Activated effector memory CD4-positive, alpha-beta T cell treated with anti-CD3 and anti-CD28 coated beads, Interleukin-2, amount 50 U/mL, for 16 hours (primary cell): ENCODE results near the gene ARMC6.

Source experiments
- DNase-seq: peaks from one replicate; pipeline ENCODE4 v3.0.0-alpha.2; 2020

ARMC6 gene

DNA sequence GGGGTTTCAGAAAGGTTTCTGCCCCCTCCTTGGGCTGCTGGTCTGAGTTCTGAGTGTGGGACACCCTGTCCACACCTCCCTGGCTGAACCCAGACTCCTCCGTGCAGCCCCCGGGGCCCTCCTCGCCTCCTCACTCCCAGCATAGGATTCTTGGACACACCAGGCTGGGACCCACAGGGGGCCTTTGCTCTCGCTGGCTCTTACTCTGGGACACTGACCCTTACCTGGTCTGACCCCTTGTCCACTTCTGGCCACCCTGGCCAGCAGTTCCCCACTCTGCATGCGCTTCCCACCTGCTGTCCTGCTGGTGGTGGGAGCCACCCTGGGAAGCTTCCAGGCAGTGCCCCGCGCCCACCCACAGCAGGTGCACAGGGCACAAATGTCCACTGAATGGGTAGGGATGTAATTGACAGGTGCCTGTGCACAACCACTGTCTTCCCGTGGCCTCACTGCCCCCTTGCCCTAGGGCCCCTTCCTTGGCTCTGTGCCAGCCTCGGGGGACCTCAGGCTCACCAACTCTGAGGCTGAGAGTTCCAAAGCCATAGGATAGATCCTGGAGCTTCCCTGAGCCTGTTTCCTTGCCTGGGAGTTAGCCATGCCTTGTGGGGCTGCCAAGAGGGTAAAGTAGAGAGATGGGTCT lies 23.4 kb downstream of the ARMC6 start:
- DNase-seq, result no peak

GRCh38 chr19:19057317-19057716 lies 23.9 kb downstream of the ARMC6 start:
- no peak for DNase-seq

- no peak for DNase-seq
These were observed 24.3 kb downstream of the ARMC6 start for GRCh38 chr19:19057720-19058119.

DNA sequence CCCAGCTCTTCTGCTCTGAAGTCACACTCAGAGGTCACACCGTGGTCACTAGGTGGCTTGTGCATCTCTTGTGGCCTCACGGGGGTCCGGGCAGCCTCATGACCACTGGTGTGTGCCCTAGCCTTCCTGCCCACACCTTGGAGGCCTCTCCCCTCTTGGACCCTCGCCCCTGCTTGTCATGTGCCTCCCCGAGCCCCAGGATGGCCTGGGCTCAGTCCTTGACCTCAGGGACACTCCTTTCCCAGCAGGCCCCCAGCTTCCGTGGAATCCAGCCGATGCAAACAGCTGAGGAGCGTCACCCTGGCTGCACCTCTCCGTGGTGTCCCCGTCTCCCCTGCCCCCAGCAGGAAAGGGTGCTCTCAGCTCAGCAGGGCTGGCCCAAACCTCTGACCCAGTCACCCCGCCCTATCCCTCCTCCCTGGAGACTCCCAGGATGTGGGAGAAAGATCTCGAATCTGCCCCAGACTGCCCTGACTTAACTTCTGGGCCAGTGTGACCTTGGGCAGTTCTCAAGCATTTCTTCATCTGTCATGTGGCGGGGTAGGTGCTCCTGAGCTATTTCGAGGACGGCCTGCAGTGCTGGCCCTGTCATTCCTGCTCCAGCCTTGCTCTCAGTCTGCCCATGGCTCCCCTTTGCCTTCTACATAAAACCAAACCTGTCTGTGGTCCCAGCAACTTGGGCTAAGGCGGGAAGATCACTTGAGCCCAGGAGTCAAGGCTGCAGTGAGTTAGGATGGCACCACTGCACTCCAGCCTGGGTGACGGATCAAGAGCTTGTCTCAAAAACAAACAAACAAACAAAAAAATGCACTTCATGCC lies 25.8 kb downstream of the ARMC6 start:
- DNase-seq, result no peak

DNA sequence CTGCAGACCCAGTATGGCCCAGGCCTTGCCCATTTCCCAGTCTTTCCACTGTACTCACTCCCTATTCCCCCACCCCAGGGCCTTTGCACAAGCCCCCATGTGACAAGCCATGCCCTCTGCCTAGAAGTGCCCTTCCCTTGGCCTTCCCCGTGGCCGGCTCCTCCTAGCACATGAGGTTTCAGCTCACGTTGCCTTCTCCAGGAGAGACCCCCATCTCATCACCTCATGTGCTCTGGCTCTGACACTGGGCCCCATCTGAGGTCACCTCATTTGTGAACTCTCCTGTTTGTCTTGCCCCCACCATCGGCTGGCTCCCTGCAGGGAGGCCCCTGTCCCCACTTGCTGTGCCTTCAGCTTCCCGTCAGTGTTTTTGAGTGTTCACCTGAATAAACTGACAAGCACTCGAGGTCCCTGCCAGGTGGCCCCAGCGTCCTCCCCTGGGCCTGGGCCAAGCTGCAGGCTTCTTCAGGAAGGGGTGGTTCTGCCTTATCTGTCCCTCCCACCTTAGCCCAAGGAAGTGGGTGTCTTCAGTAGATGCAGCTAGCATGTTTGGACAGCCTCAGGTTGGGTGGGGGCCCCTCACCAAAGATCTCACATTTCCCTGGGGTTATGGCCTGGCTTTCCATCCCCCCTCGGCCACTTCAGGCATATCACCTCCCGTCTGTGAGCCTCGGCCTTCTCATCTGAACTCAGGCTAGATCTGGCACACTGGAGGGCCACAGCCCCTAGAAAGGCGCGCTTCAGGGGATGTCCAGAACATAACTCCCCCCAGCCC lies 26.6 kb downstream of the ARMC6 start:
- DNase-seq, result no peak

- no peak for DNase-seq
These were observed 28.1 kb downstream of the ARMC6 start for GRCh38 chr19:19061506-19061905.

DNA sequence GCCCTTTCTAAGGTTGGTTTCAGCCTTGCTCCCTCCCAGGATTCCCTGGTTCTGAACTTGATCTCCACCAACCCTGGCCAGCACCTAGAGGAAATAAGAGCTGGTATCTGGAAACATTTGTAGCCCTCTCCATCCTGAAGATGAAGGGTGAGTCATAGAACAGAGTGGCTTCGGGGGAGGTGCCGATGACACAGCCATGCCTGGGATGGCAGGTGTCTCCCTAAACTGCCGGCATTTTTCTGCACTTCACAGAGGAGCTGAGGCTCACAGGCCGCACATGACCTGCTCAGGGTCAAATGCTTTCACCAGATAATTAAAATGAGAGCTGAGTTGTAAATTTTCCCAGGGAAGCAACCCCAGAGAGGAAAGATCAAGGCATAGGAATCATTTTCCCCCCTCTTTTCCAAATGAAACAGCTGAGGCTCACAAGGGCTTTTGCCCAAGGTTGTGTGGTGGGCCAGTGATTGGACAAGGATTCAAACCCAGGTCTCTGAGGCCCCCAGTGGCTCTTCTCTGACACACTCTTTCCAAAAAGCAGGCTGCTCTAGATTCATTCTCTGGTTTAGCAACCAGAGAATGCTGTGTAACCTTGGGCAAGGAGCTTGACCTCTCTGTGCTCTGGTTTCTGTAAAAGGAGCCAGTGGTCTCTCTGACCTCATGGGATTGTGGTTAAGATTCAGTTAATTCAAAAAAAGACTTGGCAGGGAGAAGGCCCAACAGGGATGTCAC lies 29.2 kb downstream of the ARMC6 start:
- no peak for DNase-seq

DNA sequence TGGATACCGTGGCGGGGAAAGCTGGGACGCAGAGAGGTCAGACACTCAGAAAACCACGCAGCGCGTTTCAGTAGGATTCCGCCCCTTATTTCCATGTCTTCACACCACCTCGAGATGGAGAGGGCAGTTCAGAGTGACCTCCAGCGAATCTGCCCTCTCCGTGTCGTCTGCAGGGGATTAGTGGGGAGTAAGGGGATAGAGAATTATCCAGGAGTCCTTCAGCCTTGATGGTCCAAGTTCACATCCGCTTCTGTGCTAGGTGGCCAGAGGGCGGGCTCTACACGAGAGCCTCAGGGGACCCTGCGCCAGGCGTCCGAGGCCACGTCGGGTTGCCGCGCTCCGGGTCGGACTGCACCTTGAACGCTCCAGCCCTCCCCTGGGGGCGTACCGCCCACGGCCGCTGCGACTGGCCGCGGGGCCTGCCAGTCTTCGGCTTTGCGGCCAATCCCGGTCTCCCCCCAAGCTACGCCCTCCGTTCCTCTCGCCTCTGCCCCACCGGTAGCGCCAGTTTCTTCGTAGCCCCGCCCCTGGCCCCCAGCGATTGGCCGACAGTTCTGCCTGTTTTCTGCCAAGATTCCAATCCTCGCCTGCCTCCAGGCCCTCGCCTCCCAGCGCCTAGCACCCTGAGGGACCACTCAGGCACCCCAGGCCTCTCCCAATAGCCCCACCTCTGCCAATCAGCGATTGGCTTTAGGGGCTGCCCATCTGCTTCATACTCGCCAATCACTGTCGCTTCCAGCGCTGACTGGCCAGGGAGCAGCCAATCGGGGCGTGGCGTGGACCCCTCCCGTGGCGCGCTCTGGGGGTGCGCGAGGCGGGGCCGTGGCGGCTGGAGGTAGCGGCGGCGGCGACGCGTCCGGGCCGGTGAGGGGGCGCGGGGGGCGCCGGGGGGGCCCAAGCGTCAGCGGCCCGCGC lies 30.0 kb downstream of the ARMC6 start, which contains the start of gene SLC25A42:
SLC25A42 (plus strand) TSS at position 812 of the 915 bp plus-strand sequence. CDS start 32,131 bp downstream, outside the sequence.
- peak; percentile 100 for DNase-seq

- no peak for DNase-seq
These were observed 30.8 kb downstream of the ARMC6 start for GRCh38 chr19:19064098-19064722.

DNA sequence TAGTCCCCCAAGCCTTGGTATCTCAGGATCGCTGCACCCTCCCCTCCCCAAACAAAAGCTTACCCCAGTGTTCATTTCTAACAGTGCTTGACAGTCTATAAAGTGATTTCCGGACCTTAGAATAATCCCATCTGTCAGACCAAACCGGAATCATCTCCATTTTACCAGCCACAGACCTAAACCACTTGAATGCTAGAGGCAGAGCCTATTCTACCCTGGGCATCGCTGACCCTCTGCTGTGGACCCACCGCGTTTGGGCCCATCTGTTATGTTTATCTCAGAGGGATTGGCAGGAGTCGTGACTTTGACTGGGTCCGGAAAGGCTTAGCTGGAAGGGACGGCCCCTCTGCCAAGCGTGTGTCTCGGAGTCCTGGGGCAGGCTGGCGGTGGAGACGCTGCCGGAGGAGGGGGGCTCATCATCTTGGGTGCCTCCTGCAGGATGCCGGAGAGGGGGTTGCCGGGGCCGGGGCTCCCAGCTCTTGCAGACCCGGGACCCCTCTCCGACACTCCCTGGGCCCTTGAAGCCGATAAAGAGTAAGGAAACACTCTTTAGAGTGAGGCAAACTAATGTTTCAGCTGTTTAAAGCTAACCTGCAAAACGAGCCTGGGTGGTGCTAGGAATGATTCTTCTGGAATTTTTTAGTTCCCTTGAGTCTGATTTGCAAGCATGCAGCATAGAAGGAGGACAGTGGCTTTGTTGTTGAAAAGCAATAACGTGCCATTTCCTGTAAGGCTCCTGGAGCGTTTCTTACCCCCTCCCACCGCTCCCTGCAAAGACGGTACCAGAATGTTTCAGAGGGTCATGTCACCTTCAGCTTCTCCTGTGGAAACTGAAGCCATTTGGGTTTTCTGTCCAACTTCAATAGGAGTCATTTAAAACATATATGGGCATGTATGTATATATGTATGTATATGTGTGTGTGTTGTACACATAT lies 31.7 kb downstream of the ARMC6 start:
- peak; percentile 74 for DNase-seq

- no peak for DNase-seq
These were observed 34.1 kb downstream of the ARMC6 start for GRCh38 chr19:19067276-19068072.

DNA sequence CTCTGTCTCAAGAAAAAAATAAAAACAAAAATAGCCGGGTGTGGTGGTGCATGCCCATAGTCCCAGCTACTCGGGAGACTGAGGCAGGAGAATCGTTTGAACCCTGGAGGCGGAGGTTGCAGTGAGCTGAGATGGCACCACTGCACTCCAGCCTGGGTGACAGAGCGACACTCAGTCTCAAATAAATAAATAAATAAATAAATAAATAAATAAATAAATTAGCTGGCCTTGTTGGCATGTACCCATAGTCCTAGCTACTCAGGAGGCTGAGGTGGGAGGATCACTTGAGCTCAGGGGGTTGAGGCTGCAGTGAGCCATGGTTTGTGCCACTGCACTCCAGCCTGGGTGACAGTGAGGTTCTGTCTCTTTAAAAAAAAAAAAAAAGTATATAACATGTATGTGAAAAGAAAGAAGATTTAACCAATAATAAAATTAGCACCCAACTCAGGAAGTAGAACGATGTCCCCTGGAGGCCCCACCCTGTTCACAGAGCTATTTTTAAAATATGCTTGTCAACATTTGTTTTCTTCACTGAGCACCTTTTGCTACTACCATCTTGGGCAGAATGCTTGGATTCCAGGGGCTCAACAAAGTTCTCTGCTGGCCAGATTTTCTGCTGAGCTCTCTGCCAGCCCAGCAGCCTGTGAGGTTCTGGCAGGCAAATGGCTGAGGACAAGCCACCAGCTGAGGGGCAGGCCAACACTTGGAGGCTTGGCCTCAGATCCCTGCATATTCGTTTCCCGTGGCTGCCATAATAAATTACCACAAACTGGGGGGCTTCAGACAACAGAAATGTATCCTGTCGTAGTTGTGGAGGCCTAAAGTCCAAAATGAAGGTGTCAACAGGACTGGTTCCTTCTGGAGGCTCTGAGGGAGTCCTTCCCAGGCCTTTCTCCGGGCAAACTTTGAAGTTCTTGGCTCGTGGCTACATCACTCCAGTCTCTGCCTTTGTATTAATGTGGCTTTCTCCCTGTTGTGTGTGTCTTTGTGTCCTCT lies 35.6 kb downstream of the ARMC6 start:
- DNase-seq, result no peak

- DNase-seq, result no peak
These were observed 38.5 kb downstream of the ARMC6 start for GRCh38 chr19:19071897-19072296.

DNA sequence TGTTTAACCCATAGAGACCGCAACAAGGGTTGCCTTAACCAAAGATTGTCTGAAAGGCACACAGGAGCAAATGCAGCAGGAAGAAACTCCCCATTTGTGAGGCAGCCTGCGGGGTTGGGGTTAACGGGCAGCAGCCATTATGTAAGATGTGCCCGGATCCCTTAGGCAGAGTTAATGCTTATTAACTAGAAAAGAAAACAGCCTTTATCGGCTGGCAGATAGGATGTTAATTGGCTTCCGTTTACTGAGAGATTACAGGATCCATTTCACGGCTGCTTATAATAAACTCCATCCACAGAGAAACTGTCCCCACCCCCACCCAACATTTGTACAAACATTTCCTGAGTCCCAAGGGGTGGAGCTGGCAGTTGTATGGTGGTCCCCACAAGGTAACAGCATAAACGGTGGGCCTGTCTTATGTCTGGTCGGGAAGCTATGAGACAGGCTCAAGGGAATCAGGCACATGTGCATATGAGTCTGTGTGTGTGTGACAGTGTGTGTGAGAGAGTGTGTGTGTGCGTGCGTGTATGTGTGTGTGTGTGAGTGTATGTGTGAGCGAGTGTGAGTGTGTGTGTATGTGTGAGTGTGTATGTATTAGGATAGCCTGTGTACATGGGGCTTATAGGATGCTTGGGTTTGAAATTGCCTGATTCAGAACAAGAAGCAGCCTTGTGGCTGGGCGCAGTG lies 40.9 kb downstream of the ARMC6 start:
- DNase-seq, result no peak

- DNase-seq, result no peak
These were observed 41.7 kb downstream of the ARMC6 start for GRCh38 chr19:19075126-19075525.

- no peak for DNase-seq
These were observed 43.1 kb downstream of the ARMC6 start for GRCh38 chr19:19076476-19076875.

DNA sequence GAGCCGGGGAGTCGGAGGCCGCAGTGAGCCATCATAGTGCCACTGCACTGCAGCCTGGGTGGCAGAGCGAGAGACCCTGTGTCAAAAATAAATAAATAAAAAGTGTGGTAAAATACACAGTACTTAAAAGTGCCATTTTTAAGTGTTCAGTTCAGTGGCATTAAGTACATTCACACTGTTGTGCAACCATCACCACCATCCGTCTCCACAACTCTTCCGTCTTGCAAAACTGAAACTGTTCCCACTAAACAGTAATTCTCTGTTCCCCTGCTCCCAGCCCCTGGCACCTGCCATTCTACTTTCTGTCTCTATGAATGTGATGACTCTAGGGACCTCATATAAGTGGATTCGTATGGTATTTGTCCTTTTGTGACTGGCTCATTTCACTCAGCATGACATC lies 43.7 kb downstream of the ARMC6 start:
- no peak for DNase-seq
